IMR-90 (cell line): ENCODE data around the gene SMIM24. TPM values are rescaled to one million over a fixed set of nuclear protein-coding genes. Genes with fewer than 3 reads are reported as not detected.

Source experiments
- ATAC-seq: fragments of 200-7000 bp; cut with Tn5 transposase; 2 replicates; pipeline ENCODE4 v1.9.1; 2020; ENCODE audit warnings: low read depth, mild to moderate bottlenecking, moderate library complexity
- BruUV-seq: library from RNA; stranded (reverse); fragments of 400-500 nt; replicated peaks from 2 replicates; lab custom pipeline; 2021; lab: Mats Ljungman, UMichigan
- CTCF ChIA-PET: fragments of 300-600 bp; formaldehyde crosslinking; extraction: SDS; loops from one replicate; lab custom pipeline; 2021; ENCODE audit warnings: antibody characterized with exemption; lab: Yijun Ruan, JAX
- POLR2A ChIA-PET: fragments of 300-600 bp; sonication (Branson Sonifier 250); formaldehyde crosslinking; loops from one replicate; lab custom pipeline; 2022; ENCODE audit warnings: antibody characterized with exemption; ENCODE audit not compliant: unreplicated experiment; lab: Charles Lee
- DNase-seq: peaks from one replicate; pipeline ENCODE4 v3.0.0; 2013
- H2AFZ ChIP-seq: replicated peaks from 2 replicates; pipeline ENCODE3; 2013; ENCODE audit warnings: low read length, mild to moderate bottlenecking; ENCODE audit not compliant: poor library complexity
- H2AK5ac ChIP-seq: 2 replicates; pipeline ENCODE4 v1.6.1; 2013; ENCODE audit warnings: low read depth, low read length, inconsistent platforms
- H2AK9ac ChIP-seq: replicated peaks from 2 replicates; pipeline ENCODE3; 2013; ENCODE audit warnings: mild to moderate bottlenecking, low read depth, low read length, moderate library complexity; ENCODE audit not compliant: poor library complexity
- H2BK120ac ChIP-seq: 2 replicates; pipeline ENCODE4 v1.6.1; 2013; ENCODE audit warnings: low read depth, low read length, inconsistent platforms
- H2BK15ac ChIP-seq: 3 replicates; pipeline ENCODE4 v1.6.1; 2013; ENCODE audit warnings: low read depth, low read length, inconsistent platforms
- H2BK20ac ChIP-seq: 2 replicates; pipeline ENCODE4 v1.6.1; 2013; ENCODE audit warnings: low read depth, mild to moderate bottlenecking, inconsistent platforms, low read length, moderate library complexity
- H2BK5ac ChIP-seq: 2 replicates; pipeline ENCODE4 v1.6.1; 2013; ENCODE audit warnings: mild to moderate bottlenecking, low read depth, low read length, inconsistent platforms; ENCODE audit not compliant: poor library complexity, severe bottlenecking
- H3K14ac ChIP-seq: replicated peaks from 2 replicates; pipeline ENCODE4 v1.6.1; 2013; ENCODE audit warnings: low read depth, low read length, inconsistent platforms
- H3K18ac ChIP-seq: 2 replicates; pipeline ENCODE4 v1.6.1; 2013; ENCODE audit warnings: low read depth, low read length, control low read depth
- H3K23ac ChIP-seq: 2 replicates; pipeline ENCODE4 v1.6.1; 2013; ENCODE audit warnings: low read depth, low read length, inconsistent platforms
- H3K27ac ChIP-seq: 2 replicates; pipeline ENCODE4 v1.5.1; 2013; ENCODE audit warnings: mild to moderate bottlenecking, control low read depth, low read length; ENCODE audit not compliant: insufficient read depth
- H3K27me3 ChIP-seq: 2 replicates; pipeline ENCODE4 v1.6.1; 2013; ENCODE audit warnings: low read length; ENCODE audit not compliant: control insufficient read depth, insufficient read depth
- H3K36me3 ChIP-seq: 2 replicates; pipeline ENCODE4 v1.6.1; 2013; ENCODE audit warnings: low read length, mixed read lengths; ENCODE audit not compliant: control insufficient read depth, insufficient read depth
- H3K4ac ChIP-seq: 2 replicates; pipeline ENCODE4 v1.6.1; 2013; ENCODE audit warnings: low read depth, low read length, inconsistent platforms
- H3K4me1 ChIP-seq: 2 replicates; pipeline ENCODE4 v1.6.1; 2013; ENCODE audit warnings: low read length, mixed read lengths; ENCODE audit not compliant: control insufficient read depth, insufficient read depth
- H3K4me2 ChIP-seq: 2 replicates; pipeline ENCODE4 v1.6.1; 2013; ENCODE audit warnings: low read depth, mild to moderate bottlenecking, control low read depth, low read length, moderate library complexity
- H3K4me3 ChIP-seq: 2 replicates; pipeline ENCODE4 v1.5.1; 2013; ENCODE audit warnings: low read depth, mild to moderate bottlenecking, control low read depth, low read length, moderate library complexity; ENCODE audit not compliant: insufficient read depth
- H3K56ac ChIP-seq: 2 replicates; pipeline ENCODE4 v1.6.1; 2013; ENCODE audit warnings: low read length, inconsistent platforms; ENCODE audit not compliant: insufficient read depth; ENCODE audit errors: extremely low read depth
- H3K79me1 ChIP-seq, 2 experiments: 2 replicates each; pipeline ENCODE4 v1.6.1; 2013; ENCODE audit warnings: low read length in 2 of 2, inconsistent platforms in 1 of 2, low read depth in 1 of 2
- H3K9ac ChIP-seq: 2 replicates; pipeline ENCODE4 v1.6.1; 2013; ENCODE audit warnings: low read depth, low read length, control low read depth
- H3K9me1 ChIP-seq: 2 replicates; pipeline ENCODE4 v1.6.1; 2013; ENCODE audit warnings: low read length, inconsistent platforms; ENCODE audit not compliant: insufficient read depth
- H3K9me3 ChIP-seq: 2 replicates; pipeline ENCODE4 v1.6.1; 2013; ENCODE audit warnings: low read length; ENCODE audit not compliant: control insufficient read depth, insufficient read depth
- H4K20me1 ChIP-seq: 2 replicates; pipeline ENCODE4 v1.6.1; 2013; ENCODE audit warnings: low read length, inconsistent platforms; ENCODE audit not compliant: insufficient read depth
- H4K5ac ChIP-seq: 2 replicates; pipeline ENCODE4 v1.6.1; 2013; ENCODE audit warnings: mild to moderate bottlenecking, low read depth, low read length, control low read depth
- H4K8ac ChIP-seq, 2 experiments: 2 replicates each; pipeline ENCODE4 v1.6.1; 2013; ENCODE audit warnings: low read depth in 2 of 2, low read length in 2 of 2, control low read depth in 1 of 2, inconsistent platforms in 1 of 2
- H4K91ac ChIP-seq: 2 replicates; pipeline ENCODE4 v1.6.1; 2013; ENCODE audit warnings: low read depth, low read length, inconsistent platforms; ENCODE audit not compliant: insufficient read depth
- MAFK ChIP-seq: IDR thresholded peaks from 2 replicates; pipeline ENCODE4 v1.6.1; 2012; ENCODE audit warnings: low read depth, low read length, improper control_type of control experiment
- MXI1 ChIP-seq: IDR thresholded peaks from 2 replicates; pipeline ENCODE4 v1.6.1; 2012; ENCODE audit warnings: low read depth, mild to moderate bottlenecking, low read length, moderate library complexity, borderline replicate concordance
- WGBS, 2 experiments: methylation state at CpG; one replicate each; pipeline versions ENCODE4 v1.1.5 to v1.1.7; 2013; ENCODE audit warnings: missing lambda C conversion rate in 2 of 2; ENCODE audit not compliant: insufficient read length in 1 of 2; ENCODE audit errors: extremely low coverage in 2 of 2; 5-methylcytosine and 5-hydroxymethylcytosine counted together
- dilution Hi-C: fragments of 300-500 bp; cut with HindIII; formaldehyde crosslinking; loops from one replicate; pipeline ENCODE4 v1.14.3; 2018; ENCODE audit warnings: low sequenced_read_pairs; ENCODE audit not compliant: unreplicated experiment
- in situ Hi-C: fragments of 300-500 bp; cut with MboI; formaldehyde crosslinking; loops from 3 replicates; pipeline ENCODE4 v1.14.3; 2019; ENCODE audit warnings: low sequenced_read_pairs, inconsistent platforms, mixed read lengths
- intact Hi-C: fragments of 100-400 bp; cut with micrococcal nuclease; formaldehyde crosslinking; loops from 2 replicates; pipeline ENCODE4 v1.10.0; 2022
- polyA plus RNA-seq, 3 experiments: library from polyadenylated mRNA; depleted of rRNA; stranded (reverse); fragments of >200 nt; gene quantifications; 2 replicates each; pipeline ENCODE4 v1.2.3, GENCODE V29; 2012; ENCODE audit warnings: low replicate concordance in 1 of 3
- total RNA-seq: library from RNA; depleted of rRNA; stranded (reverse); fragments of >200 nt; gene quantifications from 2 replicates; pipeline ENCODE4 v1.2.3, GENCODE V29; 2012
- TF ChIP-seq, protein P1 (sequence below): conservative IDR thresholded peaks from 2 replicates; pipeline ENCODE4 v1.5.1; 2012; ENCODE audit warnings: mild to moderate bottlenecking, low read depth, low read length, improper control_type of control experiment

Gene SMIM24
- total and polyA plus RNA-seq, 2 of the 4 experiments (the other 2 are of a cell fraction): not detected

DNA sequence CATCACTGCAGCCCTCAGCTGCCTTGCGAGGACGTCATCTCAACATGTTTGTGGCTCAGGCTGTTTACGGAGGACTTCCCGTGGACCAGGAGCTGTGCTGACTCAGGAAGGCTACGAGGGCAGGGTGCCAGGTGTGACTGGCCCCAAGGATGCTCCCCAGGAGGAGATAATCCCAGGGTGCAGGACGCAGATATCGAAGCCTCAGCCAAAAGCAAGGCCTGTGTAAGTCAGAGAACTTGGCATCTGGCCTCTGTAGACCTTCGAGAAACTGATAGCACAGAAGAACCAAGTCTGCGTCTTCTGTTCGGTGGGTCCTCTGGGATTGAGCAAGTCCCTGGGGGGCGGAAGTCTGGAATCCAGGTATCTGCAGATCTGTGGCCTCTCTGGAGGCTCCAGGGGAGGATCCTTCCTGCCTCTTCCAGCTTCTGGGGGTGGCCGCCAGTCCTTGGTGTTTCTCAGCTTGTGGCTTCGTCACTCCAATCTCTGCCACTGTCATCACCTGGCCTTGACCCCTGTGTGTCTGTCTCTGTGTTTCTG is 22.8 kb upstream of the SMIM24 start:
- H3K36me3 ChIP-seq: no peaks in the 10 kb centered on the region
- H3K14ac ChIP-seq: no peak overlapping the region
- no peak overlapping the region for H3K4ac ChIP-seq
- peaks cover 8 to 44% of the 10 kb centered on the region in 2 experiments; a peak in 3 of 4 replicates for H3K79me1 ChIP-seq
- WGBS, 2 experiments: 78% methylated on average over 4 of the region's 13 CpGs; no CpG with 5 or more reads in 1 of the 2 experiments
- H3K27ac ChIP-seq: no peak overlapping the region
- ATAC-seq: no peak
- no peak overlapping the region for H4K91ac ChIP-seq
- peaks cover 9% of the 10 kb centered on the region; the same call in 1 of the 2 replicates for H3K9me1 ChIP-seq
- no TSS peak for BruUV-seq
- 0 out of 4 replicates have a peak overlapping the region, but pooled peaks of 1 of the 2 experiments have one; percentile 28 for H4K8ac ChIP-seq
- H2BK5ac ChIP-seq: no peak overlapping the region
- H2BK15ac ChIP-seq: no peak overlapping the region; the same call in 2 of the 3 replicates
- H4K5ac ChIP-seq: no peak overlapping the region
- H2BK20ac ChIP-seq: no peak overlapping the region
- DNase-seq: peak; percentile 78
- no peak overlapping the region for H3K4me2 ChIP-seq
- no peak overlapping the region for H2BK120ac ChIP-seq
- in situ Hi-C loops: no loop called here
- dilution Hi-C loops: no loop called here
- no peak overlapping the region for H3K9ac ChIP-seq
- CTCF ChIA-PET: no interaction called here
- no peaks in the 10 kb centered on the region for H3K9me3 ChIP-seq
- H3K4me1 ChIP-seq: peaks cover 5% of the 10 kb centered on the region; the same call in 1 of the 2 replicates
- POLR2A ChIA-PET: no interaction called here
- H3K18ac ChIP-seq: no peak overlapping the region
- H2AFZ ChIP-seq: peak overlapping the region; percentile 76
- H3K23ac ChIP-seq: no peak overlapping the region
- no peak overlapping the region for H3K56ac ChIP-seq
- intact Hi-C loops: no loop called here
- TF ChIP-seq MXI1 (no peak), MAFK (peak; percentile 44; the same call in 1 of the 2 replicates)
- TF ChIP-seq, protein P1, sequence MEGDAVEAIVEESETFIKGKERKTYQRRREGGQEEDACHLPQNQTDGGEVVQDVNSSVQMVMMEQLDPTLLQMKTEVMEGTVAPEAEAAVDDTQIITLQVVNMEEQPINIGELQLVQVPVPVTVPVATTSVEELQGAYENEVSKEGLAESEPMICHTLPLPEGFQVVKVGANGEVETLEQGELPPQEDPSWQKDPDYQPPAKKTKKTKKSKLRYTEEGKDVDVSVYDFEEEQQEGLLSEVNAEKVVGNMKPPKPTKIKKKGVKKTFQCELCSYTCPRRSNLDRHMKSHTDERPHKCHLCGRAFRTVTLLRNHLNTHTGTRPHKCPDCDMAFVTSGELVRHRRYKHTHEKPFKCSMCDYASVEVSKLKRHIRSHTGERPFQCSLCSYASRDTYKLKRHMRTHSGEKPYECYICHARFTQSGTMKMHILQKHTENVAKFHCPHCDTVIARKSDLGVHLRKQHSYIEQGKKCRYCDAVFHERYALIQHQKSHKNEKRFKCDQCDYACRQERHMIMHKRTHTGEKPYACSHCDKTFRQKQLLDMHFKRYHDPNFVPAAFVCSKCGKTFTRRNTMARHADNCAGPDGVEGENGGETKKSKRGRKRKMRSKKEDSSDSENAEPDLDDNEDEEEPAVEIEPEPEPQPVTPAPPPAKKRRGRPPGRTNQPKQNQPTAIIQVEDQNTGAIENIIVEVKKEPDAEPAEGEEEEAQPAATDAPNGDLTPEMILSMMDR: no peak
- H4K20me1 ChIP-seq: peaks cover 9% of the 10 kb centered on the region
- H3K27me3 ChIP-seq: no peaks in the 10 kb centered on the region
- H3K4me3 ChIP-seq: no peak overlapping the region
- peak overlapping the region; percentile 50; the same call in 1 of the 2 replicates for H2AK5ac ChIP-seq
- peak overlapping the region; percentile 88 for H2AK9ac ChIP-seq
